Activated CD4-positive, alpha-beta memory T cell treated with anti-CD3 and anti-CD28 coated beads for 36 hours (primary cell): ENCODE measurements around the gene SLC16A5. TPM values are rescaled to one million over a fixed set of nuclear protein-coding genes. Genes with fewer than 3 reads are reported as not detected.

Experiments used
- CTCF ChIA-PET: fragments of 350-600 bp; sonication (Branson Sonifier 250); formaldehyde crosslinking; loops from one replicate; lab custom pipeline; 2021; ENCODE audit warnings: antibody characterized with exemption, inconsistent platforms; lab: Charles Lee
- POLR2A ChIA-PET: fragments of 350-600 bp; sonication (Branson Sonifier 250); formaldehyde crosslinking; loops from one replicate; lab custom pipeline; 2021; ENCODE audit warnings: antibody characterized with exemption; lab: Charles Lee
- DNase-seq: peaks from one replicate; pipeline ENCODE4 v3.0.0-alpha.2; 2020
- H3K27ac Mint-ChIP-seq: one replicate; pipeline ENCODE4 v1.8.0; 2021; ENCODE audit warnings: mixed read lengths
- H3K27me3 Mint-ChIP-seq: one replicate; pipeline ENCODE4 v1.8.0; 2021; ENCODE audit warnings: mixed read lengths
- H3K36me3 Mint-ChIP-seq: one replicate; pipeline ENCODE4 v1.8.0; 2021; ENCODE audit warnings: mixed read lengths
- H3K4me1 Mint-ChIP-seq: one replicate; pipeline ENCODE4 v1.8.0; 2021; ENCODE audit warnings: low read depth, mixed read lengths
- H3K4me3 Mint-ChIP-seq: one replicate; pipeline ENCODE4 v1.8.0; 2021; ENCODE audit warnings: mild to moderate bottlenecking, mixed read lengths
- H3K9me3 Mint-ChIP-seq: one replicate; pipeline ENCODE4 v1.8.0; 2021; ENCODE audit warnings: mixed read lengths
- intact Hi-C: fragments of 100-400 bp; cut with micrococcal nuclease; formaldehyde crosslinking; loops from one replicate; pipeline ENCODE4 v1.15.1; 2023
- total RNA-seq, 2 experiments: library from RNA; stranded (reverse); gene quantifications; one replicate each; pipeline ENCODE4 v1.2.3, GENCODE V29; 2021

The SLC16A5 gene
- total RNA-seq, 2 experiments from 2014 or later, result 6.7 to 7.7 TPM

DNA sequence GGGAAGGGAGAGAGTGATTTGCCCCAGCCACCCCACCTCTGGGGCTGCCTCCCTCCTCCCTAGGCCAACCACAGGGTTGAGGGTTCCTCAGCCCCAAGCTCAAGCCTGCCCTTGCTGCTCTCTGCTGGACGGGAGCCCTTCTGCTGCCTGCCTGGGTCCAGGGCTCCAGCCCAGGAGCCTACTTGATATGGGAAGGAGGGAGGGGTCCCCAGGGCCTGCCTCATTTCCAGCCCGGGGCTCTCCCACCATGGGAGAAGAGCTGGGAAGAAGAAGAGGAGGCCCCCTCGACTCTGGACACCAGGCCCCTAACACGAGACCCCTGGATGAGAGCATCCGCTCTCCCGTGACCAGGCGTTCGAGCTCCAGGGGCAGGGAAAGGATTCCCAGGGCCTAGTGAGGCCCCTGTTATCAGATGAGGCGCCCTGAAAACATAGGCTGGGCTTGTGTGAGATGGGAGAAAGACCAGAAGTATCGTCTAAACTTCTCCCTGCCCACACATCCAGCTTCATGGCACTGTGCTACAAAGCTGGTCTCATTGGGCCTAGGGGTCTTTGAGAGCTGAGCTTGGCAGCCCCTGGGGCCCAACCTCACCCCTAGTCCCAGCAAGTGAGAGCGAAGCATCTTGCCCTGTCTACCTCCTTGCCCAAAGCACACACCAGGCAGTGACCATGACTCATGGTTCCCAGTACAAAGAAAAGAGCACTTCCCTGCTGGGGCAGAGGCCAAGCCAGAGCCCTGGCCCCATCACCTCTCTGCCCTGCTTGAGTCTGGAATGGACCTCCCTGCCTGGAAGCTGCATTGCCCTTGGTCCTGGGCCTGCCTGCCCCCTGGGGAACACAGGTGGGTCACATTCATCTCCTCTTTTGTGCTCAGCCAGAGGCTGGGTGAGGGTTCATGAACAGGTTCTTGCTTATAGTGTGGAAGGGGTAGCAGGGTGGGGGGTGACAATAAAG, 987 bp downstream of the SLC16A5 start:
- DNase-seq, result no peak
- CTCF ChIA-PET, result interaction anchor here (0.8 to 1.9 kb wide), 5 partner anchors 16 to 182 kb away, joined by 3 to 4 read pairs (median 4); partner anchors contain the start of gene MIF4GD
- Mint-ChIP-seq H3K27ac (no peak overlapping the region), H3K4me3 (peak overlapping the region; percentile 76), H3K4me1 (peaks cover 40% of the 10 kb centered on the region), H3K27me3 (no peaks in the 10 kb centered on the region), H3K9me3 (no peaks in the 10 kb centered on the region), H3K36me3 (no peaks in the 10 kb centered on the region)
- POLR2A ChIA-PET, result interaction anchor here (1.1 to 1.7 kb wide), 3 partner anchors 21 to 77 kb away, joined by 3 to 5 read pairs (median 4); partner anchors contain the start of genes ARMC7 and MRPL58
- intact Hi-C loops, result loop anchor here (1.0 kb wide), 1 partner anchor 21 kb away; the partner anchor contains the start of gene ARMC7

- H3K27ac Mint-ChIP-seq, result no peak overlapping the region
- intact Hi-C loops, result no loop called here
- H3K9me3 Mint-ChIP-seq, result no peaks in the 10 kb centered on the region
- DNase-seq, result no peak
- H3K27me3 Mint-ChIP-seq, result no peaks in the 10 kb centered on the region
- no peak overlapping the region for H3K4me3 Mint-ChIP-seq
- CTCF ChIA-PET, result interaction anchor here (0.6 to 1.3 kb wide), 3 partner anchors 15 to 188 kb away, joined by 3 to 5 read pairs (median 4); no protein-coding TSS in a partner anchor
- peaks cover 29% of the 10 kb centered on the region for H3K4me1 Mint-ChIP-seq
- POLR2A ChIA-PET, result interaction anchor here (0.6 kb wide), 1 partner anchor 912 kb away, joined by 3 read pairs; no protein-coding TSS in a partner anchor
- H3K36me3 Mint-ChIP-seq, result no peaks in the 10 kb centered on the region
These were observed 3.4 kb downstream of the SLC16A5 start for GRCh38 chr17:75090871-75091854.

- no peak overlapping the region for H3K4me3 Mint-ChIP-seq
- H3K27me3 Mint-ChIP-seq, result no peaks in the 10 kb centered on the region
- DNase-seq, result no peak
- no peak overlapping the region for H3K27ac Mint-ChIP-seq
- POLR2A ChIA-PET, result no interaction called here
- CTCF ChIA-PET, result interaction anchor here (1.3 kb wide), 1 partner anchor 22 kb away, joined by 5 read pairs; no protein-coding TSS in a partner anchor
- H3K4me1 Mint-ChIP-seq, result peaks cover 24% of the 10 kb centered on the region
- intact Hi-C loops, result no loop called here
- H3K9me3 Mint-ChIP-seq, result no peaks in the 10 kb centered on the region
- no peaks in the 10 kb centered on the region for H3K36me3 Mint-ChIP-seq
These were observed 4.1 kb downstream of the SLC16A5 start for GRCh38 chr17:75091855-75092327.

- no peaks in the 10 kb centered on the region for H3K27me3 Mint-ChIP-seq
- no peaks in the 10 kb centered on the region for H3K9me3 Mint-ChIP-seq
- intact Hi-C loops, result no loop called here
- no peaks in the 10 kb centered on the region for H3K36me3 Mint-ChIP-seq
- H3K4me3 Mint-ChIP-seq, result no peak overlapping the region
- ChIA-PET POLR2A (no interaction called here), CTCF (interaction anchor here (0.7 kb wide), 1 partner anchor 10 kb away, joined by 4 read pairs; no protein-coding TSS in a partner anchor)
- H3K4me1 Mint-ChIP-seq, result peaks cover 14% of the 10 kb centered on the region
- H3K27ac Mint-ChIP-seq, result no peak overlapping the region
- no peak for DNase-seq
These were observed 5.9 kb downstream of the SLC16A5 start for GRCh38 chr17:75093548-75094158.

DNA sequence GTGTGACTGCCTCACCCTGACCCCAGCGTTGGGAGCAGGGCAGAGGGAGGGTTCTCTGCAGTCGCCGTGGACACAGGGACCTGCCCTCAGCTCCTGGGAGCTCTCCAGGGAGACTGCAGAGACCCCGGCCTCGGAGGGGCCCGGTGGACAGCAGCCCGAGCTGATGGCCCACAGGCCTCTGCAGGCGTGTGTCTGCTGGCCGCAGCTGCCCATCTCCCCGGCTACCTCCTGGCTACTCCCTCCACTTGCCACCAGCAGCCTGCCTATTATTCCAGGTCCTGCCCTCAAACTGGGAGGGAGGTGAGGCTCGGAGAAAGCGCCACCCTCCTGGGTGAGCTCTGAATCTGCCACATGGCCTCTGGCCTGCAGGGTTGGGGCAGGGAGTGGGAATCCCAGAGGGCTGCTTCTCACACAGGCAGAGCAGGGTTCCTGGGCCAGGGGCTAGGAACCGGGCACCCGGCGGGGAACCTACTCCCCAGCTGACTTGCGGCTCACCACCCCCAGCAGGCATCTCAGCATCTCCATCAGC, 7.2 kb downstream of the SLC16A5 start:
- no peak for DNase-seq
- H3K9me3 Mint-ChIP-seq, result no peaks in the 10 kb centered on the region
- no peaks in the 10 kb centered on the region for H3K27me3 Mint-ChIP-seq
- ChIA-PET CTCF (interaction anchor here (0.6 to 1.5 kb wide), 4 partner anchors 9 to 107 kb away, joined by 3 to 5 read pairs (median 5); no protein-coding TSS in a partner anchor), POLR2A (interaction anchor here (0.7 kb wide), 1 partner anchor 148 kb away, joined by 3 read pairs; no protein-coding TSS in a partner anchor)
- H3K36me3 Mint-ChIP-seq, result no peaks in the 10 kb centered on the region
- intact Hi-C loops, result no loop called here
- H3K27ac Mint-ChIP-seq, result no peak overlapping the region
- H3K4me1 Mint-ChIP-seq, result peaks cover 3% of the 10 kb centered on the region
- H3K4me3 Mint-ChIP-seq, result no peak overlapping the region

DNA sequence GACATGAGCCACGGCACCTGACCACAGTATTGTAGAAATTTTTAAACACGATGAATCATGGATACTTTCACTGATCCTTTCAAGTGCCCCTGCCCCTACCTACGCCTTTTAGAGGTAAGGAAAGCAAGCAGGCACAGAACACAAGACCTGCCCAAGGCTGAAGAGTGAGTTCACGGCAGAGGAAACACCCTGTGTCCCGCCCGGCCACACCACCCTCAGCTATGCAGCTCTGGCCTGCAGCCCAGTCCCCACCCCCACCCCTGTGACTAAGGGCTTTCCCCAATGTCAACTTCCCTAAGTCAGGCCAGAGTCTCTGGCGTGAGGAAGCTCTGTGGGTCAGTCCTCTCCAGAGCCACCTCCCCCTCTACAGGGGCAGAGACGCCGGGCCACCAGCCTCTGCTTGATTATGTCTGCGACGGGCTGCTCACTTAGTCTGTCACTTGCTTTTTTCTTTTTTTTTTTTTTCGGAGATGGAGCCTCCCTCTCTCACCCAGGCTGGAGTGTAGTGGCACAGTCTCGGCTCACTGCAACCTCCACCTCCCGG, 8.4 kb downstream of the SLC16A5 start:
- H3K36me3 Mint-ChIP-seq, result no peaks in the 10 kb centered on the region
- POLR2A ChIA-PET, result no interaction called here
- no peak overlapping the region for H3K4me3 Mint-ChIP-seq
- intact Hi-C loops, result no loop called here
- CTCF ChIA-PET, result interaction anchor here (1.0 to 1.5 kb wide), 2 partner anchors 10 kb away, joined by 3 to 5 read pairs; no protein-coding TSS in a partner anchor
- no peaks in the 10 kb centered on the region for H3K9me3 Mint-ChIP-seq
- H3K27ac Mint-ChIP-seq, result no peak overlapping the region
- DNase-seq, result no peak
- H3K4me1 Mint-ChIP-seq, result no peaks in the 10 kb centered on the region
- no peaks in the 10 kb centered on the region for H3K27me3 Mint-ChIP-seq

DNA sequence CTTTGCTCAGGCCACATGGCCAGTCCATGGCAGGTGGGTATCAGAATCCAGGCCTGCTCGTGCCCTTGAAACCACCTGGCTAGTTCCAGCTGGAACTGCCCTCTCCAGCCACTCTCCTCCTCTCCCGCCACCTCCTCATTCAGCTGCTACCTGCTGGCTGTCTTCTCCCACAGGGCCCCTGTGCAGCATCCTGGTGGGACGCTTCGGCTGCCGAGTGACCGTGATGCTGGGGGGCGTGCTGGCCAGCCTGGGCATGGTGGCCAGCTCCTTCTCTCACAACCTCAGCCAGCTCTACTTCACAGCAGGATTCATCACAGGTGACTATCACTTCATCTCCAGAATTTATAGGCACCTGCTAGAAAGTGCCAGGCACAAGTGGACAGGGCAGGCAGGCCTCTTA, 10.1 kb downstream of the SLC16A5 start:
- Mint-ChIP-seq H3K36me3 (no peaks in the 10 kb centered on the region), H3K9me3 (no peaks in the 10 kb centered on the region), H3K27me3 (no peaks in the 10 kb centered on the region), H3K4me3 (no peak overlapping the region), H3K27ac (no peak overlapping the region), H3K4me1 (no peaks in the 10 kb centered on the region)
- intact Hi-C loops, result no loop called here
- POLR2A ChIA-PET, result no interaction called here
- no peak for DNase-seq
- CTCF ChIA-PET, result no interaction called here

DNA sequence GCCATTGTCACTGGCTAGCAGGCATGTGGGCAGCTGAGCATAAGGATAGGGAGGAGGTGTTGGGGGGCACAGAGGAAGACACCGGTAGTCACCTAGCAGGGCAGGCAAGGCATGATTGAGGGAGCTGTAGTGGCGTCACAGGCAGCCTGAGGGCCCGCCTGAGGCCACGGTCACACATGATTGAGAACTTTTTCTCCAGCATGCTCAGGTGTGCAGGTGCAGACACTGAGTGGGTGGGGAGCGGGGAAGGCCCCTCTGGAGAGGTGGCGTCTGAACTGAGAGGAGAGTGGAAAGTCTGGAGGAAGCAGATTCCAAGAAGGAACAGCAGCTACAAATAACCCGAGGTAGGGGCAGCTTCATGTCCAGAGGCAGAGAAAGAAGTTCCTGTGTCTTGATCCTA, 11.1 kb downstream of the SLC16A5 start:
- ChIA-PET POLR2A (interaction anchor here (1.1 kb wide), 1 partner anchor 11 kb away, joined by 3 read pairs; the partner anchor contains the start of gene ARMC7), CTCF (no interaction called here)
- Mint-ChIP-seq H3K4me1 (no peaks in the 10 kb centered on the region), H3K4me3 (no peak overlapping the region), H3K9me3 (no peaks in the 10 kb centered on the region), H3K27ac (no peak overlapping the region), H3K27me3 (no peaks in the 10 kb centered on the region), H3K36me3 (no peaks in the 10 kb centered on the region)
- DNase-seq, result no peak
- intact Hi-C loops, result no loop called here

DNA sequence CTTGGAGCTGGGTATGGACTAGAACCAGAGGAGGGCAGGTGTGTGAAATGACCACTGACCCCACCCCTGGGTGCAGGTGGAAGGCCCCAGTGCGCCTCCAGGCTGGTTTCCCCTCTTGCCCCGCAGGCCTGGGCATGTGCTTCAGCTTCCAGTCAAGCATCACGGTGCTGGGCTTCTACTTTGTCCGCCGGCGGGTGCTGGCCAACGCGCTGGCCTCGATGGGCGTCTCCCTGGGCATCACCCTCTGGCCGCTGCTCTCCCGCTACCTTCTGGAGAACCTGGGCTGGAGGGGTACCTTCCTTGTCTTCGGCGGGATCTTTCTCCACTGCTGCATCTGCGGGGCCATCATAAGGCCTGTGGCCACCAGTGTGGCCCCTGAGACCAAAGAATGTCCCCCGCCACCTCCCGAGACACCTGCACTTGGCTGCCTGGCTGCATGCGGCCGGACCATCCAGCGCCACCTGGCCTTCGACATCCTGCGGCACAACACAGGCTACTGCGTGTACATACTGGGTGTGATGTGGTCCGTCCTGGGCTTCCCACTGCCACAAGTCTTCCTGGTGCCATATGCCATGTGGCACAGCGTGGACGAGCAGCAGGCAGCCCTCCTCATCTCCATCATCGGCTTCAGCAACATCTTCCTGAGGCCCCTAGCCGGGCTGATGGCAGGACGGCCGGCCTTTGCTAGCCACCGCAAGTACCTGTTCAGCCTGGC, 12.3 kb downstream of the SLC16A5 start:
- intact Hi-C loops, result no loop called here
- no peaks in the 10 kb centered on the region for H3K36me3 Mint-ChIP-seq
- DNase-seq, result no peak
- ChIA-PET CTCF (no interaction called here), POLR2A (interaction anchor here (1.1 kb wide), 1 partner anchor 10 kb away, joined by 3 read pairs; the partner anchor contains the start of gene ARMC7)
- H3K9me3 Mint-ChIP-seq, result no peaks in the 10 kb centered on the region
- no peaks in the 10 kb centered on the region for H3K27me3 Mint-ChIP-seq
- no peak overlapping the region for H3K4me3 Mint-ChIP-seq
- H3K27ac Mint-ChIP-seq, result no peak overlapping the region
- no peaks in the 10 kb centered on the region for H3K4me1 Mint-ChIP-seq

GRCh38 chr17:75102385-75102821, 14.6 kb downstream of the SLC16A5 start:
- intact Hi-C loops, result no loop called here
- POLR2A ChIA-PET, result no interaction called here
- CTCF ChIA-PET, result interaction anchor here (0.9 to 1.1 kb wide), 2 partner anchors 12 to 91 kb away, joined by 5 read pairs; no protein-coding TSS in a partner anchor
- DNase-seq, result no peak
- H3K36me3 Mint-ChIP-seq, result no peaks in the 10 kb centered on the region
- no peaks in the 10 kb centered on the region for H3K9me3 Mint-ChIP-seq
- H3K4me1 Mint-ChIP-seq, result no peaks in the 10 kb centered on the region
- H3K27ac Mint-ChIP-seq, result no peak overlapping the region
- H3K27me3 Mint-ChIP-seq, result no peaks in the 10 kb centered on the region
- no peak overlapping the region for H3K4me3 Mint-ChIP-seq
